Spleen (tissue), 11 donors: ENCODE results near the gene PRDM16. TPM values are rescaled to one million over a fixed set of nuclear protein-coding genes. Genes with fewer than 3 reads are reported as not detected.

ENCODE experiments used
- DNase-seq: peaks from one replicate; pipeline ENCODE4 v3.0.0-alpha.2; 2020
- H3K27ac ChIP-seq, 8 donors: fragments of 200-600 bp; sonication (generic) in 7 of 8; 1 replicate in 4 of 8; 2 replicates in 4 of 8; pipeline versions ENCODE4 v1.5.0 to v1.8.0; 2016 to 2021; ENCODE audit warnings: inconsistent platforms in 4 of 8, mild to moderate bottlenecking in 4 of 8, moderate library complexity in 1 of 8
- H3K27me3 ChIP-seq, 7 donors: fragments of 200-600 bp; sonication (generic) in 6 of 7; replicated peaks in 1 of 7; 1 replicate in 4 of 7; 2 replicates in 3 of 7; pipeline versions ENCODE4 v1.5.0 to v1.8.0; 2016 to 2021; ENCODE audit warnings: inconsistent platforms in 3 of 7, mild to moderate bottlenecking in 1 of 7
- H3K36me3 ChIP-seq, 6 donors: fragments of 200-600 bp; sonication (generic) in 5 of 6; 1 replicate in 4 of 6; 2 replicates in 2 of 6; pipeline versions ENCODE4 v1.5.0 to v1.8.0; 2016 to 2021; ENCODE audit warnings: inconsistent platforms in 2 of 6
- H3K4me1 ChIP-seq, 6 donors: fragments of 200-600 bp; sonication (generic) in 5 of 6; 1 replicate in 3 of 6; 2 replicates in 3 of 6; pipeline versions ENCODE4 v1.5.0 to v1.8.0; 2016 to 2021; ENCODE audit warnings: inconsistent platforms in 3 of 6
- H3K4me3 ChIP-seq, 8 donors: fragments of 200-600 bp; sonication (generic) in 7 of 8; 1 replicate in 4 of 8; 2 replicates in 4 of 8; pipeline versions ENCODE4 v1.5.0 to v1.8.0; 2016 to 2021; ENCODE audit warnings: inconsistent platforms in 4 of 8, mild to moderate bottlenecking in 4 of 8, moderate library complexity in 2 of 8
- H3K9me3 ChIP-seq, 8 donors: fragments of 200-600 bp; sonication (generic) in 7 of 8; 1 replicate in 4 of 8; 2 replicates in 4 of 8; pipeline versions ENCODE4 v1.5.0 to v1.8.0; 2016 to 2021; ENCODE audit warnings: inconsistent platforms in 4 of 8
- CTCF ChIP-seq, 11 experiments: fragments of 200-600 bp in 7 of 11; fragments of 450-650 bp in 4 of 11; sonication (generic) in 4 of 11; IDR thresholded peaks in 8 of 11; conservative IDR thresholded peaks in 3 of 11; 1 replicate in 7 of 11; 2 replicates in 4 of 11; pipeline versions ENCODE4 v1.4.0 to v1.8.0; 2016 to 2021; ENCODE audit warnings: antibody characterized with exemption in 11 of 11, inconsistent platforms in 4 of 11, mild to moderate bottlenecking in 1 of 11
- POLR2A ChIP-seq, 3 donors: fragments of 450-650 bp; IDR thresholded peaks; one replicate each; pipeline ENCODE4 v1.5.1; 2017; ENCODE audit warnings: antibody characterized with exemption in 3 of 3, mild to moderate bottlenecking in 1 of 3
- POLR2AphosphoS5 ChIP-seq, 3 donors: sonication (generic); formaldehyde crosslinking; IDR thresholded peaks; one replicate each; pipeline ENCODE4 v1.5.1; 2017; ENCODE audit warnings: antibody characterized with exemption in 3 of 3
- WGBS, 5 donors: extraction: QIAGEN DNeasy Blood & Tissue Kit in 3 of 5; methylation state at CpG; one replicate each; pipeline versions ENCODE4 v1.1.5 to v1.1.7; 2013 to 2018; 5-methylcytosine and 5-hydroxymethylcytosine counted together
- intact Hi-C: fragments of 100-400 bp; cut with DNase I; formaldehyde crosslinking; loops from one replicate; pipeline ENCODE4 v1.15.0; 2023; ENCODE audit warnings: low total_unique reads
- polyA plus RNA-seq, 3 donors: library from polyadenylated mRNA; stranded (reverse); fragments of 200-250 nt; gene quantifications; one replicate each; pipeline ENCODE4 v1.2.1, GENCODE V29; 2013
- total RNA-seq, 7 donors: library from RNA; depleted of rRNA in 3 of 7; stranded (reverse); fragments of >200 nt in 3 of 7; fragmentation: NEBNext Ultra II Directional in 4 of 7; extraction: Animal tissue kit (Norgen Biotek cat#: 25700) in 4 of 7; gene quantifications; one replicate each; pipeline versions ENCODE4 v1.1.0 to v1.2.1, GENCODE V29; 2016 to 2021
- donor health status: healthy with polysubstance abuse.
- donor health status: DM: no; HTN: no; CAD: no; lungs with moderate emphysema.
- donor health status: DM: no; HTN: no; CAD: no.
- donor health status: Bipolar disorder and iron deficiency.
- donor health status: healthy.
- donor health status: DM: no; HTN: no; CAD: no.
- donor health status: DM: yes; HTN: yes; CAD: no.

The PRDM16 gene
- total and polyA plus RNA-seq, 10 donors: 0.43 to 3.2 (median 1.4) TPM

GRCh38 chr1:3240524-3241235 is 171.7 kb downstream of the PRDM16 start:
- peaks cover 0 to 7% (median 0%) of the 10 kb centered on the region in 8 donors for H3K9me3 ChIP-seq
- no peak for DNase-seq
- H3K36me3 ChIP-seq: no peaks in the 10 kb centered on the region
- H3K27ac ChIP-seq: no peak overlapping the region
- TF ChIP-seq POLR2A (IDR thresholded peaks at IDR 0.05): no peak
- TF ChIP-seq POLR2AphosphoS5 (IDR thresholded peaks at IDR 0.05): no peak
- TF ChIP-seq CTCF (IDR thresholded peaks at IDR 0.05 in 8 of 11, conservative IDR thresholded peaks at IDR 0.05 in 3 of 11): no peak
- H3K4me3 ChIP-seq: no peak overlapping the region
- H3K4me1 ChIP-seq: no peaks in the 10 kb centered on the region
- 68 to 88% (median 83%) methylated on average over 40 to 47 of the region's 47 CpGs for WGBS, 5 donors
- intact Hi-C loops: no loop called here
- H3K27me3 ChIP-seq: peaks cover 0 to 59% (median 0%) of the 10 kb centered on the region in 7 donors

- H3K4me1 ChIP-seq: no peaks in the 10 kb centered on the region
- 68 to 91% (median 86%) methylated on average over 7 to 17 of the region's 17 CpGs for WGBS, 5 donors
- DNase-seq: no peak
- H3K36me3 ChIP-seq: no peaks in the 10 kb centered on the region
- intact Hi-C loops: no loop called here
- no peak overlapping the region for H3K4me3 ChIP-seq
- TF ChIP-seq CTCF (IDR thresholded peaks at IDR 0.05 in 8 of 11, conservative IDR thresholded peaks at IDR 0.05 in 3 of 11): no peak
- TF ChIP-seq POLR2A (IDR thresholded peaks at IDR 0.05): no peak
- no peak for TF ChIP-seq POLR2AphosphoS5 (IDR thresholded peaks at IDR 0.05)
- peaks cover 0 to 7% (median 0%) of the 10 kb centered on the region in 8 donors for H3K9me3 ChIP-seq
- H3K27ac ChIP-seq: no peak overlapping the region
- H3K27me3 ChIP-seq: peaks cover 0 to 59% (median 2%) of the 10 kb centered on the region in 7 donors
Measured at GRCh38 chr1:3241236-3241550, 172.2 kb downstream of the PRDM16 start.

- no peak for DNase-seq
- Histone ChIP-seq H3K9me3 (peaks cover 0 to 7% (median 0%) of the 10 kb centered on the region in 8 donors), H3K4me1 (no peaks in the 10 kb centered on the region), H3K27me3 (peaks cover 0 to 59% (median 7%) of the 10 kb centered on the region in 7 donors), H3K27ac (no peak overlapping the region), H3K4me3 (no peak overlapping the region), H3K36me3 (no peaks in the 10 kb centered on the region)
- intact Hi-C loops: no loop called here
- WGBS, 5 donors: 87 to 92% (median 89%) methylated on average over 23 to 31 of the region's 31 CpGs
- TF ChIP-seq POLR2A (IDR thresholded peaks at IDR 0.05) (no peak), CTCF (IDR thresholded peaks at IDR 0.05 in 8 of 11, conservative IDR thresholded peaks at IDR 0.05 in 3 of 11) (no peak), POLR2AphosphoS5 (IDR thresholded peaks at IDR 0.05) (no peak)
Measured at GRCh38 chr1:3241673-3242407, 172.8 kb downstream of the PRDM16 start.
